CD4-positive, CD25-positive, alpha-beta regulatory T cell (primary cell): ENCODE data around the gene ADIRF. TPM values are rescaled to one million over a fixed set of nuclear protein-coding genes. Genes with fewer than 3 reads are reported as not detected.
"Not testable (repeated sequence)": the region's sequence is repeated elsewhere in the genome, so short reads cannot be mapped to it uniquely, and the experiment has no call there.

ENCODE experiments used
- ATAC-seq, 2 donors: fragments of 150-1000 bp; cut with Tn5 transposase; one replicate each; pipeline ENCODE4 v1.10.0; 2021; ENCODE audit warnings: low read depth in 2 of 2, moderate number of reproducible peaks in 2 of 2, moderate library complexity in 1 of 2
- DNase-seq, 3 donors: peaks; one replicate each; pipeline versions ENCODE4 v3.0.0 to v3.0.0-alpha.2; 2012 to 2022; ENCODE audit warnings: mixed read lengths in 1 of 3
- H3K27ac ChIP-seq: one replicate; pipeline ENCODE4 v1.7.0; 2013; ENCODE audit warnings: mild to moderate bottlenecking, low read length; ENCODE audit not compliant: insufficient read depth, poor library complexity, severe bottlenecking
- H3K27me3 ChIP-seq: one replicate; pipeline ENCODE4 v1.7.0; 2013; ENCODE audit warnings: low read length; ENCODE audit not compliant: control insufficient read depth, insufficient read depth
- H3K36me3 ChIP-seq: one replicate; pipeline ENCODE4 v1.7.0; 2013; ENCODE audit warnings: mild to moderate bottlenecking, low read length, moderate library complexity; ENCODE audit not compliant: control insufficient read depth, insufficient read depth
- H3K4me1 ChIP-seq: 2 replicates; pipeline ENCODE4 v1.7.0; 2013; ENCODE audit warnings: mild to moderate bottlenecking, low read length; ENCODE audit not compliant: insufficient read depth, control insufficient read depth, poor library complexity, severe bottlenecking
- H3K4me3 ChIP-seq: one replicate; pipeline ENCODE4 v1.7.0; 2013; ENCODE audit warnings: low read depth, mild to moderate bottlenecking, low read length, moderate library complexity
- H3K9me3 ChIP-seq, 2 experiments: 1 replicate in 1 of 2; 2 replicates in 1 of 2; pipeline ENCODE4 v1.7.0; 2013; ENCODE audit warnings: low read length in 2 of 2, mild to moderate bottlenecking in 1 of 2, moderate library complexity in 1 of 2; ENCODE audit not compliant: control insufficient read depth in 2 of 2
- H3K27ac Mint-ChIP-seq, 3 donors: one replicate each; pipeline ENCODE4 v1.8.0; 2020 to 2022; ENCODE audit warnings: mild to moderate bottlenecking in 3 of 3, mixed read lengths in 3 of 3, moderate library complexity in 2 of 3
- H3K27me3 Mint-ChIP-seq: one replicate; pipeline ENCODE4 v1.8.0; 2022; ENCODE audit warnings: mild to moderate bottlenecking, mixed read lengths
- H3K36me3 Mint-ChIP-seq: one replicate; pipeline ENCODE4 v1.8.0; 2020; ENCODE audit warnings: mixed read lengths
- H3K4me1 Mint-ChIP-seq, 4 donors: one replicate each; pipeline ENCODE4 v1.8.0; 2020 to 2022; ENCODE audit warnings: mixed read lengths in 4 of 4, mild to moderate bottlenecking in 1 of 4
- H3K4me3 Mint-ChIP-seq, 4 donors: one replicate each; pipeline ENCODE4 v1.8.0; 2020 to 2022; ENCODE audit warnings: mild to moderate bottlenecking in 4 of 4, mixed read lengths in 4 of 4, moderate library complexity in 3 of 4
- H3K9me3 Mint-ChIP-seq, 7 donors: one replicate each; pipeline ENCODE4 v1.8.0; 2020 to 2022; ENCODE audit warnings: mixed read lengths in 7 of 7, mild to moderate bottlenecking in 3 of 7, moderate library complexity in 2 of 7
- polyA plus RNA-seq, 4 donors: library from polyadenylated mRNA; unstranded; fragments of 300-500 nt; fragmentation: Illumina TruSeq; gene quantifications; one replicate each; pipeline ENCODE4 v1.2.3, GENCODE V29; 2021
- total RNA-seq: library from RNA; stranded (reverse); gene quantifications from one replicate; pipeline ENCODE4 v1.2.3, GENCODE V29; 2022

ADIRF gene
- total and polyA plus RNA-seq, 5 donors from 2014 or later = 0.42 to 0.65 TPM; not detected in 3

- H3K9me3 ChIP-seq = no peaks in the 10 kb centered on the region
- Mint-ChIP-seq H3K27me3 (peaks cover 4% of the 10 kb centered on the region), H3K36me3 (no peaks in the 10 kb centered on the region), H3K4me3 (peak overlapping the region; percentile 81 to 90 (median 86)), H3K4me1 (peaks cover 0 to 53% (median 11%) of the 10 kb centered on the region in 4 donors), H3K27ac (peak overlapping the region; percentile 86 to 91 (median 87)), H3K9me3 (no peaks in the 10 kb centered on the region)
- no peaks in the 10 kb centered on the region for H3K36me3 ChIP-seq
- peak overlapping the region; percentile 94 for H3K27ac ChIP-seq
- H3K4me3 ChIP-seq = no peak overlapping the region
- no peak for ATAC-seq
- DNase-seq = no peak
- no peaks in the 10 kb centered on the region for H3K27me3 ChIP-seq
- peaks cover 54% of the 10 kb centered on the region for H3K4me1 ChIP-seq
Observed at GRCh38 chr10:86970982-86971231, 2.6 kb downstream of the ADIRF start.

GRCh38 chr10:86971232-86971991, 3.1 kb downstream of the ADIRF start:
- Histone ChIP-seq H3K9me3 (no peaks in the 10 kb centered on the region), H3K36me3 (no peaks in the 10 kb centered on the region), H3K4me3 (no peak overlapping the region), H3K27me3 (no peaks in the 10 kb centered on the region), H3K27ac (peak overlapping the region; percentile 94), H3K4me1 (peaks cover 49% of the 10 kb centered on the region)
- Mint-ChIP-seq H3K4me3 (peak overlapping the region; percentile 84 to 90 (median 86)), H3K27ac (peak overlapping the region; percentile 87 to 97 (median 93)), H3K27me3 (peaks cover 4% of the 10 kb centered on the region), H3K4me1 (peaks cover 0 to 48% (median 7%) of the 10 kb centered on the region in 4 donors), H3K9me3 (no peaks in the 10 kb centered on the region), H3K36me3 (no peaks in the 10 kb centered on the region)
- DNase-seq = peak; percentile 87 to 94 (median 93)
- peak; percentile 88 to 89 for ATAC-seq

GRCh38 chr10:86972613-86973380, 4.5 kb downstream of the ADIRF start:
- H3K4me1 Mint-ChIP-seq = peaks cover 0 to 39% (median 4%) of the 10 kb centered on the region in 4 donors
- peak overlapping the region; percentile 87 to 98 (median 89) for H3K27ac Mint-ChIP-seq
- peak overlapping the region; percentile 7 to 76 (median 48) for H3K4me3 Mint-ChIP-seq
- no peaks in the 10 kb centered on the region for H3K36me3 ChIP-seq
- no peaks in the 10 kb centered on the region for H3K27me3 ChIP-seq
- H3K9me3 ChIP-seq = no peaks in the 10 kb centered on the region
- no peaks in the 10 kb centered on the region for H3K36me3 Mint-ChIP-seq
- no peak overlapping the region for H3K27ac ChIP-seq
- ATAC-seq (no peak), DNase-seq (no peak)
- no peak overlapping the region for H3K4me3 ChIP-seq
- H3K9me3 Mint-ChIP-seq = no peaks in the 10 kb centered on the region
- peaks cover 10% of the 10 kb centered on the region for H3K27me3 Mint-ChIP-seq
- H3K4me1 ChIP-seq = peaks cover 37% of the 10 kb centered on the region

GRCh38 chr10:86974484-86974883, 6.2 kb downstream of the ADIRF start:
- Histone ChIP-seq H3K9me3 (no peaks in the 10 kb centered on the region), H3K27ac (no peak overlapping the region), H3K36me3 (no peaks in the 10 kb centered on the region), H3K4me1 (peaks cover 23% of the 10 kb centered on the region), H3K27me3 (no peaks in the 10 kb centered on the region), H3K4me3 (no peak overlapping the region)
- Mint-ChIP-seq H3K27me3 (peaks cover 17% of the 10 kb centered on the region), H3K4me3 (peak overlapping the region in 1 of 4 donors; percentile 57), H3K36me3 (no peaks in the 10 kb centered on the region), H3K4me1 (peaks cover 0 to 25% (median 4%) of the 10 kb centered on the region in 4 donors), H3K27ac (no peak overlapping the region), H3K9me3 (no peaks in the 10 kb centered on the region)
- ATAC-seq (no peak), DNase-seq (no peak)

GRCh38 chr10:86976362-86977056, 8.2 kb downstream of the ADIRF start:
- no peak overlapping the region for H3K27ac ChIP-seq
- H3K9me3 Mint-ChIP-seq = no peaks in the 10 kb centered on the region
- peaks cover 0 to 10% (median 1%) of the 10 kb centered on the region in 4 donors for H3K4me1 Mint-ChIP-seq
- DNase-seq (no peak), ATAC-seq (no peak)
- H3K27me3 ChIP-seq = no peaks in the 10 kb centered on the region
- H3K36me3 Mint-ChIP-seq = no peaks in the 10 kb centered on the region
- H3K4me3 Mint-ChIP-seq = no peak overlapping the region
- no peak overlapping the region for H3K4me3 ChIP-seq
- H3K36me3 ChIP-seq = no peaks in the 10 kb centered on the region
- no peaks in the 10 kb centered on the region for H3K9me3 ChIP-seq
- peaks cover 27% of the 10 kb centered on the region for H3K27me3 Mint-ChIP-seq
- no peak overlapping the region for H3K27ac Mint-ChIP-seq
- peaks cover 4% of the 10 kb centered on the region for H3K4me1 ChIP-seq

- not testable (repeated sequence) for H3K4me1 Mint-ChIP-seq, H3K9me3 ChIP-seq, H3K36me3 Mint-ChIP-seq, H3K4me3 ChIP-seq, ATAC-seq, H3K27ac ChIP-seq, H3K9me3 Mint-ChIP-seq, H3K36me3 ChIP-seq, DNase-seq, H3K4me1 ChIP-seq, H3K27me3 ChIP-seq, H3K27ac Mint-ChIP-seq
- peak overlapping the region in 1 of 4 donors; percentile 67 for H3K4me3 Mint-ChIP-seq
- H3K27me3 Mint-ChIP-seq = peaks cover 25% of the 10 kb centered on the region
Observed at GRCh38 chr10:86978457-86978856, 10.2 kb downstream of the ADIRF start.

GRCh38 chr10:86979296-86979818, 11.1 kb downstream of the ADIRF start:
- no peaks in the 10 kb centered on the region for H3K9me3 Mint-ChIP-seq
- ATAC-seq (no peak), DNase-seq (no peak)
- peaks cover 6% of the 10 kb centered on the region for H3K27me3 ChIP-seq
- no peaks in the 10 kb centered on the region for H3K36me3 Mint-ChIP-seq
- H3K4me1 ChIP-seq = no peaks in the 10 kb centered on the region
- H3K9me3 ChIP-seq = no peaks in the 10 kb centered on the region
- peaks cover 25% of the 10 kb centered on the region for H3K27me3 Mint-ChIP-seq
- H3K4me1 Mint-ChIP-seq = no peaks in the 10 kb centered on the region
- H3K36me3 ChIP-seq = no peaks in the 10 kb centered on the region
- no peak overlapping the region for H3K27ac ChIP-seq
- H3K4me3 Mint-ChIP-seq = no peak overlapping the region
- H3K4me3 ChIP-seq = no peak overlapping the region
- H3K27ac Mint-ChIP-seq = no peak overlapping the region
